ENCODE measurements around the gene ARPC1A. TPM values are rescaled to one million over a fixed set of nuclear protein-coding genes. Genes with fewer than 3 reads are reported as not detected.
"Not testable (repeated sequence)": the region's sequence is repeated elsewhere in the genome, so short reads cannot be mapped to it uniquely, and the experiment has no call there.

Gene ARPC1A
- total and polyA plus RNA-seq, 4 donors, result 82.4 to 147 (median 121) TPM

- Histone ChIP-seq H3K27me3 (ENCODE audit: control insufficient read depth, insufficient read depth, low read length) (no peaks in the 10 kb centered on the region), H3K4me3 (ENCODE audit: low read depth, low read length) (no peak overlapping the region), H3K4me1 (ENCODE audit: control insufficient read depth, insufficient read depth, low read length) (no peaks in the 10 kb centered on the region), H3K9me3 (ENCODE audit: control insufficient read depth, insufficient read depth, low read length) (no peaks in the 10 kb centered on the region), H3K36me3 (ENCODE audit: control insufficient read depth, insufficient read depth, low read length) (peaks cover 63% of the 10 kb centered on the region), H3K27ac (ENCODE audit: low read depth, low read length) (no peak overlapping the region)
- no peak for DNase-seq (ENCODE audit: low read depth in 4 of 6, low spot score in 6 of 6)
- WGBS (ENCODE audit: insufficient coverage), result no CpG with 5 or more reads among the region's 3 CpGs
Measured at GRCh38 chr7:99340659-99341058, 15.0 kb downstream of the ARPC1A start.

GRCh38 chr7:99344061-99344647 lies 18.5 kb downstream of the ARPC1A start:
- H3K4me3 ChIP-seq (ENCODE audit: low read depth, low read length), result no peak overlapping the region
- H3K4me1 ChIP-seq (ENCODE audit: control insufficient read depth, insufficient read depth, low read length), result no peaks in the 10 kb centered on the region
- WGBS (ENCODE audit: insufficient coverage), result 97% methylated on average over 8 of the region's 13 CpGs
- no peak for DNase-seq (ENCODE audit: low read depth in 4 of 6, low spot score in 6 of 6)
- H3K36me3 ChIP-seq (ENCODE audit: control insufficient read depth, insufficient read depth, low read length), result peaks cover 63% of the 10 kb centered on the region
- H3K27ac ChIP-seq (ENCODE audit: low read depth, low read length), result no peak overlapping the region
- no peaks in the 10 kb centered on the region for H3K27me3 ChIP-seq (ENCODE audit: control insufficient read depth, insufficient read depth, low read length)
- H3K9me3 ChIP-seq (ENCODE audit: control insufficient read depth, insufficient read depth, low read length), result no peaks in the 10 kb centered on the region

GRCh38 chr7:99350641-99351040 lies 24.9 kb downstream of the ARPC1A start:
- no CpG with 5 or more reads among the region's 3 CpGs for WGBS (ENCODE audit: insufficient coverage)
- not testable (repeated sequence) for H3K4me3 ChIP-seq (ENCODE audit: low read depth, low read length); DNase-seq (ENCODE audit: low read depth in 4 of 6, low spot score in 6 of 6); H3K9me3 ChIP-seq (ENCODE audit: control insufficient read depth, insufficient read depth, low read length); H3K4me1 ChIP-seq (ENCODE audit: control insufficient read depth, insufficient read depth, low read length); H3K27me3 ChIP-seq (ENCODE audit: control insufficient read depth, insufficient read depth, low read length); H3K27ac ChIP-seq (ENCODE audit: low read depth, low read length)
- H3K36me3 ChIP-seq (ENCODE audit: control insufficient read depth, insufficient read depth, low read length), result peaks cover 76% of the 10 kb centered on the region

- H3K4me3 ChIP-seq (ENCODE audit: low read depth, low read length), result no peak overlapping the region
- no peak for DNase-seq (ENCODE audit: low read depth in 4 of 6, low spot score in 6 of 6)
- 100% methylated on average over 1 of the region's 5 CpGs for WGBS (ENCODE audit: insufficient coverage)
- peaks cover 66% of the 10 kb centered on the region for H3K36me3 ChIP-seq (ENCODE audit: control insufficient read depth, insufficient read depth, low read length)
- H3K27ac ChIP-seq (ENCODE audit: low read depth, low read length), result no peak overlapping the region
- peaks cover under 1% of the 10 kb centered on the region for H3K4me1 ChIP-seq (ENCODE audit: control insufficient read depth, insufficient read depth, low read length)
- no peaks in the 10 kb centered on the region for H3K27me3 ChIP-seq (ENCODE audit: control insufficient read depth, insufficient read depth, low read length)
- H3K9me3 ChIP-seq (ENCODE audit: control insufficient read depth, insufficient read depth, low read length), result no peaks in the 10 kb centered on the region
Measured at GRCh38 chr7:99352247-99352646, 26.5 kb downstream of the ARPC1A start.

GRCh38 chr7:99355098-99355497 lies 29.4 kb downstream of the ARPC1A start:
- peaks cover 13% of the 10 kb centered on the region for H3K4me1 ChIP-seq (ENCODE audit: control insufficient read depth, insufficient read depth, low read length)
- DNase-seq (ENCODE audit: low read depth in 4 of 6, low spot score in 6 of 6), result no peak
- 95% methylated on average over 6 of the region's 7 CpGs for WGBS (ENCODE audit: insufficient coverage)
- H3K9me3 ChIP-seq (ENCODE audit: control insufficient read depth, insufficient read depth, low read length), result no peaks in the 10 kb centered on the region
- H3K4me3 ChIP-seq (ENCODE audit: low read depth, low read length), result no peak overlapping the region
- no peaks in the 10 kb centered on the region for H3K27me3 ChIP-seq (ENCODE audit: control insufficient read depth, insufficient read depth, low read length)
- peaks cover 76% of the 10 kb centered on the region for H3K36me3 ChIP-seq (ENCODE audit: control insufficient read depth, insufficient read depth, low read length)
- H3K27ac ChIP-seq (ENCODE audit: low read depth, low read length), result no peak overlapping the region

GRCh38 chr7:99357701-99358490 lies 32.2 kb downstream of the ARPC1A start:
- Histone ChIP-seq H3K4me3 (ENCODE audit: low read depth, low read length) (no peak overlapping the region), H3K4me1 (ENCODE audit: control insufficient read depth, insufficient read depth, low read length) (peaks cover 13% of the 10 kb centered on the region), H3K9me3 (ENCODE audit: control insufficient read depth, insufficient read depth, low read length) (no peaks in the 10 kb centered on the region), H3K27me3 (ENCODE audit: control insufficient read depth, insufficient read depth, low read length) (no peaks in the 10 kb centered on the region), H3K27ac (ENCODE audit: low read depth, low read length) (peak overlapping the region; percentile 84), H3K36me3 (ENCODE audit: control insufficient read depth, insufficient read depth, low read length) (peaks cover 68% of the 10 kb centered on the region)
- 83% methylated on average over 16 of the region's 16 CpGs for WGBS (ENCODE audit: insufficient coverage)
- DNase-seq (ENCODE audit: low read depth in 4 of 6, low spot score in 6 of 6), result peak in 3 of 6 donors; percentile 35 to 80 (median 54)

GRCh38 chr7:99358521-99358920 lies 32.8 kb downstream of the ARPC1A start:
- DNase-seq (ENCODE audit: low read depth in 4 of 6, low spot score in 6 of 6); H3K27me3 ChIP-seq (ENCODE audit: control insufficient read depth, insufficient read depth, low read length); H3K9me3 ChIP-seq (ENCODE audit: control insufficient read depth, insufficient read depth, low read length); H3K4me3 ChIP-seq (ENCODE audit: low read depth, low read length): not testable (repeated sequence)
- 100% methylated on average over 9 of the region's 15 CpGs for WGBS (ENCODE audit: insufficient coverage)
- H3K27ac ChIP-seq (ENCODE audit: low read depth, low read length), result peak overlapping the region; percentile 82
- peaks cover 64% of the 10 kb centered on the region for H3K36me3 ChIP-seq (ENCODE audit: control insufficient read depth, insufficient read depth, low read length)
- H3K4me1 ChIP-seq (ENCODE audit: control insufficient read depth, insufficient read depth, low read length), result peaks cover 13% of the 10 kb centered on the region

- H3K27me3 ChIP-seq (ENCODE audit: control insufficient read depth, insufficient read depth, low read length), result no peaks in the 10 kb centered on the region
- WGBS (ENCODE audit: insufficient coverage), result 92% methylated on average over 16 of the region's 22 CpGs
- peaks cover 64% of the 10 kb centered on the region for H3K36me3 ChIP-seq (ENCODE audit: control insufficient read depth, insufficient read depth, low read length)
- no peak for DNase-seq (ENCODE audit: low read depth in 4 of 6, low spot score in 6 of 6)
- H3K9me3 ChIP-seq (ENCODE audit: control insufficient read depth, insufficient read depth, low read length), result no peaks in the 10 kb centered on the region
- no peak overlapping the region for H3K27ac ChIP-seq (ENCODE audit: low read depth, low read length)
- peaks cover 13% of the 10 kb centered on the region for H3K4me1 ChIP-seq (ENCODE audit: control insufficient read depth, insufficient read depth, low read length)
- no peak overlapping the region for H3K4me3 ChIP-seq (ENCODE audit: low read depth, low read length)
Measured at GRCh38 chr7:99359465-99360154, 33.9 kb downstream of the ARPC1A start.

- Histone ChIP-seq H3K27me3 (ENCODE audit: control insufficient read depth, insufficient read depth, low read length) (no peaks in the 10 kb centered on the region), H3K27ac (ENCODE audit: low read depth, low read length) (no peak overlapping the region), H3K4me3 (ENCODE audit: low read depth, low read length) (no peak overlapping the region), H3K36me3 (ENCODE audit: control insufficient read depth, insufficient read depth, low read length) (peaks cover 74% of the 10 kb centered on the region), H3K4me1 (ENCODE audit: control insufficient read depth, insufficient read depth, low read length) (peaks cover 7% of the 10 kb centered on the region), H3K9me3 (ENCODE audit: control insufficient read depth, insufficient read depth, low read length) (no peaks in the 10 kb centered on the region)
- WGBS (ENCODE audit: insufficient coverage), result 91% methylated on average over 2 of the region's 3 CpGs
- DNase-seq (ENCODE audit: low read depth in 4 of 6, low spot score in 6 of 6), result no peak
Measured at GRCh38 chr7:99362801-99363200, 37.1 kb downstream of the ARPC1A start.

Measured in spinal cord (tissue), 10 donors.